ENCODE results near the gene STRIP2.

GRCh38 chr7:129426482-129426881 lies 7.8 kb upstream of the STRIP2 start:
- TF ChIP-seq HNRNPK (IDR thresholded peaks at IDR 0.05; ENCODE audit: low read depth, low read length, poor library complexity, severe bottlenecking) (no peak), ARNT (IDR thresholded peaks at IDR 0.05) (no peak)

All from K562 (cell line).